ENCODE data around the gene PCA3.

DNA sequence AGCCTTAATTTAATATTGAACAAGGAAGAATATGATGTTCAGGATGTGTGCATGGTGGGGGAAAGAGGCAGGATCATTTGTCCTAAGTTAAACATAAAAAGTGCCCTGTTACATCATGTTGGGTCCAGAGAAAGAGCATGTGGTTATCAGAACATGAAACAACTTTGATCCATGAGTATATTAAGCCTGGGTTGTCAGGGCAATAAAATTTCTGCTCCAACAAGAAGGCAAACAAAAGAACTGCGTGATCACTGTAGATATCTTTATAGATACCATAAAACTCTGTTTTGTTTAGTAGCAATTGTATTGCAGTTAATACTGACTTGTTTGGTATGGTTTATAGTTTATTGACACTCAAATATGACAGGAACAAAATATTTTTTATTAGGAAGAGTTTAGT is 35.2 kb downstream of the PCA3 start:
- TF ChIP-seq, protein P1, sequence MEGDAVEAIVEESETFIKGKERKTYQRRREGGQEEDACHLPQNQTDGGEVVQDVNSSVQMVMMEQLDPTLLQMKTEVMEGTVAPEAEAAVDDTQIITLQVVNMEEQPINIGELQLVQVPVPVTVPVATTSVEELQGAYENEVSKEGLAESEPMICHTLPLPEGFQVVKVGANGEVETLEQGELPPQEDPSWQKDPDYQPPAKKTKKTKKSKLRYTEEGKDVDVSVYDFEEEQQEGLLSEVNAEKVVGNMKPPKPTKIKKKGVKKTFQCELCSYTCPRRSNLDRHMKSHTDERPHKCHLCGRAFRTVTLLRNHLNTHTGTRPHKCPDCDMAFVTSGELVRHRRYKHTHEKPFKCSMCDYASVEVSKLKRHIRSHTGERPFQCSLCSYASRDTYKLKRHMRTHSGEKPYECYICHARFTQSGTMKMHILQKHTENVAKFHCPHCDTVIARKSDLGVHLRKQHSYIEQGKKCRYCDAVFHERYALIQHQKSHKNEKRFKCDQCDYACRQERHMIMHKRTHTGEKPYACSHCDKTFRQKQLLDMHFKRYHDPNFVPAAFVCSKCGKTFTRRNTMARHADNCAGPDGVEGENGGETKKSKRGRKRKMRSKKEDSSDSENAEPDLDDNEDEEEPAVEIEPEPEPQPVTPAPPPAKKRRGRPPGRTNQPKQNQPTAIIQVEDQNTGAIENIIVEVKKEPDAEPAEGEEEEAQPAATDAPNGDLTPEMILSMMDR (conservative IDR thresholded peaks at IDR 0.05): no peak
- TF ChIP-seq EZH2 (IDR thresholded peaks at IDR 0.05; ENCODE audit: low read depth): no peak

Data from PC-9 (cell line).